NCI-H1417 treated with DMSO at 0.1 percent for 48 hours (cell line): ENCODE data around the gene DNAJB8.

Experiments used
- DNase-seq: peaks from one replicate; lab custom pipeline; 2025; lab: John Stamatoyannopoulos, UW

DNAJB8 gene

DNA sequence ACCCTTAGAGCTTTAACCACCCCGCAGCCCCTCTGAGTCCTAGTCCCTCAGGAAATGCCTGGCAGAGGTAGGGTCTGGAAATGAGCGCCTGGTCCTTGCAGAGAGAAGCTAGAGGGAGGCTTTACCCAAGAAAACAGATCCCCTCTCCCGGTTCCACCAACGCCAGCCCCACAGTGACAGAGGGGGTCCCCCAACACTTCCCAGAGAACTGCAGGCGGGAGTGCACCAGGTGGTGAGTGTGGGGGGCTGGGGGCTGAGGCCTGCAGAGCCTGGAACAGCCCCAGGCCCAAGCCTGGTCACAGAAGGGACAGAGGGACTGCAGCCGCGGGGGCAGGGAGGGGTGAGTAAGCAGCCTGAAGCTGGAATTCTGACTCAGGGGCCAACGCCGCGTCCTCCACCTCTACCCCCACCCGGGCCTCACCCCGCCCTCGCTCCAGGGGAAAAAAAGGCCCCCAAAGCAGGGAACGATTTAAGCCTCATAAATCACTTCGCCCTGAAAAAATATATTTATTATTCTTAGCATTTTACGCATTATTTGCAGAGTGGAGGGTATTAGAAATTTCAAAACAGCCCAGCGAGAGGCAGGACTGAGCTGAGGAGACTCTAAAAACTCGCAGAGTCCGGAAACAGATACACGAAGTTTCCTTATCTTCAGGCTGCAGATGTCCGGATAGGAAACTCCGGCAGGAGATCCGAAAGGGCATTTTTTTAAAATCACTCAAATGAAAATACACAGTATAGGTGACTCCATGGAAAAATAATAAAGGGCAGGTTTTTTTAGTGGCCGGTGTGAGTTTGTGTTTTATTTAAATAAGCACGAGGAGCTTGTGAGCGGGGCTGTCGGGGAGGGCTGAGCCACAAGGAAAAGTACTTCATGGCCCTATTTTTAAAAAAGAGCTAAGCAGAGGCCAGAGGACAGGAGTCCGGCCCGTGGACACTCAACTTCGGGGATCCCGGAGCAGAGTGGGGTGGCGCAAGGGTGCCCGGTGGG, 16.3 kb upstream of the DNAJB8 start:
- DNase-seq = no peak

DNA sequence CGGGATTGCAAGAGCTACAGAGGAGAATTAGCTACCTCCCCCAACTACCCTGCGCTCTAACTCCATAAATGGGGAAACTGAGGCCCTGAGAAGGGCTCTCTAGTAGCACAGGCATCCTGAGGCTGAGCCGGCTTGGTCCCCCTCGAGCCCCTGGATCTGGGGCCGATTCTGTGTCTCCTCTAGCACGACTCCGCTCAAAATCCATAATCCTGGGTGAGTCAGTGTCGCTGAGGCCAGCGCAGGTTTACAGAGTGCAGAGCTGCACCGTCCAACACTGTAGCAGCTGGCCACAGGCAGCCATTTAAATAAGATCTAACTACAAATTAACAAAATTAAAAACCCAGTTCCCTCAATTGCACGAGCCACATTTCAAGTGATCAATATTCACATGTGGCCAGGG, 15.5 kb upstream of the DNAJB8 start:
- no peak for DNase-seq

DNA sequence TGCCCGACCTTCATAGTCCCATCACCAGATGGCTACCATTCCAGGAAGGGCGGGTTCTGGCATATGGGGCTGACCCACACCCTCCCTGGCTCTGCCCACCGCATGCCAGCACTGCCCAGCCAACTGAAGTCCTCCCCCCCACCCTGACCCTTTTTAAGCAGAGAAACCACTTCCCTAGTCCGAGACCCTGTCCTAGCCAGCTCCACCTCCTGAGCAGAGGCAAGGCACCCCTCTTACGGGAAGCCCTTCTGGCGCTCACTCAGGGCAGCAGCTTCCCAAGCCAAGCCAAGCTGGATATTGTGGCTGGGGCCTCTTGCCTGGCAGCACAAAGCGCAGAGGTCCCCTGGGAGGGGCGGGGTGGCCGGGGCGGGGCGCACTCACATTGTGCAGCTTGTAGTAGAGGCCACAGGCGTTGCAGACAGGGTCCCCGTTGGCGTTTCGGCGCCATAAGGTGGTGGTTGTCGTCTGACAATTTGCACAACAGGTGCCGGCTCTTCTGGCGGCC, 14.8 kb upstream of the DNAJB8 start:
- no peak for DNase-seq

DNA sequence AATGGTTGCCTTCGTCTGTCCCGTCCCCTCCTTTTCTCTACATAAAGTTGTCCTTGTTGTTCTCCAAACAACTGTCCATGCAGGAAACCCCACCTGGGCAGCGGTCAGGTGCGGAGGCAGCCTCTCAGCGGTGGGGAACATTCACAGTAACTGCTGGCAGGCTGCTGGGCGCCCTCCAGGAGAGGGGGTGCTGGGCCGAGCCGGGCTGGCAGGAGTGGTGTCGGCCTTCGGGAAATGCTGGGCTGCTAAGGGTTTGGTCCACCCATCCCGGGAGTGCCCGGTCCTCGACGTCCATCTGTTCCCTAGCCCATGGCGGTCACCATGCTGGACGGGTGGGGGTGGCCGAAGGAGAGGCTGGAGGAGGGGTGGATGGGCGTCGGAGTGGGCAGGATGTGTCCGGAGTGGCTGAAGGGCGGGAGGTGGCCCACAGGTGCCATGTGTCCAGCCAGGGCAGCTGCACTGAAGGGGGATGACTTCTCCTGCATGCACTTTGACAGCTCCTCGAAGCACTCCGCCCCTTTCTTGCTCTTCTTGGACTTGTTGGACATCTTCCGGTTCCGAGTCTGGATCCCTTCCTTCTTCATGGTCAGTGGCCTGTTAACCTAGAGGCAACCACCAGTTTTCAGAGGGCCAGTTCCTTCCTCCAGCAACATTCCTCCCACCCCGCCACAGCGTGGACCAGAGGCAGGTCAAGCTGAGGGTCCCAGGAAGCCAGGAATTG, 14.2 kb upstream of the DNAJB8 start:
- DNase-seq = no peak

- DNase-seq = no peak
Observed at GRCh38 chr3:128480278-128480677, 13.6 kb upstream of the DNAJB8 start.

DNA sequence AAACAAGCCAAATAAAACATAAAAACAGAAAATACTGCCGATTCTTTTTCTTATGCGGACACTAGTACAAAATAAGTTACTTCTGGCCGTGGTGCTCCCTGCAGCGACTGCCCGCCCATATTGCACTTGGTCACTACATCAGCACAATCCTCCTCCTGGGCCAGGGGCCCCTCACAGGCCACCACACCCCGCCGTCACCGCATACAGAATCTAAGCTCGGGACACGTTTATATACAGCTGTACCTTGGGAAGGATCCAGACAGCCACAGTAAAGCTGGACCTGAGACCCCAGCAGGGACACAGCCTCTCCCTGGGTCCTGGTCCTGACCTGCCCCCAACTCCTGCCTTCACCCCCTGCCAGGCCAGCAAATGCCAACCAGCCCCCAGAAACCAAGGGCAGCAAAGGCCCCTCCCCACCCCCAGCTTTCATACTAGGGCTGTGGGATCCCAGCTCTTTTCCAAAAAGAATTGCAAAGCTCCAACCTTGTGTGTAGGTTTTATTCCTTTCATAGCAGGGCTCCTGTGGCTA, 12.9 kb upstream of the DNAJB8 start:
- no peak for DNase-seq

- no peak for DNase-seq
Observed at GRCh38 chr3:128478576-128479506, 12.2 kb upstream of the DNAJB8 start.

GRCh38 chr3:128476659-128477058, 10.0 kb upstream of the DNAJB8 start:
- DNase-seq = no peak

GRCh38 chr3:128475355-128475754, 8.7 kb upstream of the DNAJB8 start:
- DNase-seq = no peak

DNA sequence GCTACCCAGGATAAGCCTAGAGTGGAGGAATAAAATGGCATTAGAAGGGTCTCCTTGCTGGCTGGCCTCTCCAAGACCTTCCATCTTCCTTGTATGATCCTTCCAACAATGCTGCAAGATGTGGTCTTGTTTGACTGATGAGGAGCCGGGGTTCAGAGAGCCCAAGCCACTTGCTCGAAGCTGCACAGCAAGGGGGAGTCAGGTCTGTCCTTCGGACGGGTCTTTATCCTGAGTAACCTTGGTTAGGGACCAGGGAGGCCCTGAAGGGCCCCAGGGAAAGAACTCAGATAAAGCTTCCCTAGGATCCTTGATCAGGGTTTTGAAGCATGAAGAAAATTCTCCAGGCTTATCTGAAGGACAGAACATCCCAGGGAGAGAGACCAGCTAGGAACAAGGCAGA, 7.0 kb upstream of the DNAJB8 start:
- no peak for DNase-seq

- DNase-seq = no peak
Observed at GRCh38 chr3:128473180-128473519, 6.5 kb upstream of the DNAJB8 start.

DNA sequence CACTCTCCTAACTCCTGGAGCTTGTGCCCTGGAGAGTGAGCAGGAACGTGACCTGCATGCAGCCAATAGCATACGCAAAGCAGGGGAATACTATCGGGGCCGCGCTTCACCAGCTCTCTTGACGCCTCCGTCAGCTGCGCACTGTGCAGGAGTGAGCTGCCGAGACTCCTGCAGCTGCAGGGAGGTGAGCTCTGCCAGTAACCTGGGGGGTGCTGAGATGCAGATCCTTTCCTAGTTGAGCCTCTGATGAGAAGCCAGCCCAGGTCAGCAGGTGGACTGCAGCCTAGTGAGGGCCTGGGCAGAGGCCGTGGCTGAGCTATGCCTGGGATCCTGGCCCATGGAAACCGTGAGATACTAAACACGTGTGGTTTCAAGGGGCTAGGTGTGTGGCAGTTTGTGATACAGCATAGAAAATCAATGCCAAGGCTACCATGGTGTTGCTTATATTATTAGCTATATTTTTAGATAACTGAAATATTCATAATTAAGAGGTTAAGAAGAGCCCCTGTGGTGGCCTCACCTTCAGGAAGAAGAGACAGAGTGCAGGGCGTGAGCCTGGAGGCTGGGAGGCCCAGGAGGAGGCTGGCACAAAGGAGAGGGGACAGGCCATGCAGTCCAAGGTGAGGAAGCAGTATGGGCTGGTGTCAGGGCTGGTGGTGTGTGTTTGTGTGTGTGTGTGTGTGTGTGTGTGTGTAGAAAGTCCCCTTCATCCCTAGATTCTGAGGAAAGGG, 5.9 kb upstream of the DNAJB8 start:
- no peak for DNase-seq

GRCh38 chr3:128471720-128472119, 5.0 kb upstream of the DNAJB8 start:
- DNase-seq = no peak

DNA sequence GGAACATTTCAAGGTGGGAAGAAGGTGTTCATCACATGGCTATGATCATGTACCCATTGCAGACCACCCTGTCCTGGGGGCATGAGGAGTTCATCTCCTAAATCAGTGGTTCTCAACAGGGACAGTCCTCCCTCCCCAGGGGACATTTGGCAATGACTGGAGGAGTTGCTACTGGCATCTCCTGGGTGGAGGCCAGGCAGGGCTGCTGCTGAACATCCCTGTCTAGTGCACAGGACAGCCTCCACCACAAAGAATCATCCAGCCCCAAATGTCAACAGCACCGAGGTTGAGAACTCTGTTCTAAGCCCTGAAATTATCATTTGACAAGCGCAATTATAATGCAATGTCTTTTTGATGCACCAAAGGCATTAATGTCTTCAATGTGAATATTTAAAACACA, 4.4 kb upstream of the DNAJB8 start:
- DNase-seq = no peak

- no peak for DNase-seq
Observed at GRCh38 chr3:128470134-128470899, 3.6 kb upstream of the DNAJB8 start.

GRCh38 chr3:128469556-128469955, 2.9 kb upstream of the DNAJB8 start:
- no peak for DNase-seq

DNA sequence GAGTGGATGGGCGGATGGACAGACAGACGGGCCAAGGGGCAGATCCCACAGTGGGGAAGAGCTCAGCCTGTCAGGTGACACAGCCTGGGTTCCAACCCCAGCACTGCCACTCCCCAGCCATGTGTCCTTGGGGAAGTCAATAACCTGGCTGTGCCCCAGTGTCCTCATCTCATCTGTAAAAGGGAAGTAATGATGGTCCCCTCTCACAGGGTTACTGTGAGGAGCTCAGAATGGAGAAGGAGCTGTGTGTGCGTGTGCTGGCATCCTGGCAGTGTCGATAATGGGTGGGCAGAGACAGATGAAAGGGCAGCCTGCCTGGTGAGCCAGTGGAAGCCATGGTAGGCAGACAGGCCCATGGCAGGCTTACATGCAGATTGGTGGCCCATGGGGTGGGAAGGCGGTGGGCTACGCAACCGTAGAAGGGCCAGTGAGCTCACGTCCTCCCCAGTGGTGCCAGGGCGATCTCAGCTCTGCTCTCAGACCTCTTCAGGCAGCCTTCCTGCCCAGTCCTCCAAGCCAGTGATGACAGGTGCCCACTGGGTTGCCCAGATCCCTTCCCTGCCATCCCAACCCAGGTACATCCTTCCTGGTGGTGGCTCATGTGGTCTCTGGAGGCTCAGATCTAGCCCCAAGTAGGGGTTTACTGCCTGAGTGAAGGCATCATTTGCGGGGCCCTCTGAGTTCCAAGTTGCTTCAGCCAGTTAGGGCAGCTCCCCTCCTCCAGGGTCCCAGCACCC, 2.3 kb upstream of the DNAJB8 start:
- DNase-seq = no peak

DNA sequence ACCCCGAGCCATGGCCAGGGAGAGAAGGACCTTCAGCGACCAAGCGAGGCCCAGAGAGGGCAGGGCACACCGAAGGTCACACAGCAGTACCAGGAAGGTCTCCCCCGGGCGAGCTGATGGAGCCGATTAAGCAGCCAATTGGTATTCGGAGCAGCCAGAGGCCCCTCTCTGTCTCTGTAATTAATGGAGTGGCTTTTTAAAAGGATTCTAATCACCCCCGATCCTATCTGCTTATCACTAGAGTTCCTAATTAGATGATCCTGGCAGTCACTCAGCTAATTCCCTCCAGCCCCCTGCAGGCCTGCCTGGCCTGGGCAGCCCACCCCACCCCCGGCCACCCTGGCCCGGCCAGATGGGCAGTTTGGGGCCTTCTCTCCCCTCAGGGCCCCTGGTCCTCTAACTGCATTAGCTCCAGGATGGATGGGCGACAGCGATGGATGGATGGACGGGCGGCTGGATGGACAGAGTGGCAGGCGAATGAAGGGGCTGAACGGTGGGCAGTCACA, 1.6 kb upstream of the DNAJB8 start:
- DNase-seq = no peak

GRCh38 chr3:128464702-128465101, 2.0 kb downstream of the DNAJB8 start:
- no peak for DNase-seq
